ENCODE data around the gene MTHFS.

The MTHFS gene

GRCh38 chr15:79832367-79833120, 64.3 kb downstream of the MTHFS start:
- no peak overlapping the region for H3K4me3 ChIP-seq (ENCODE audit: low read depth, low read length)
- no peak for DNase-seq (ENCODE audit: low read depth)
- TF ChIP-seq, protein P1, sequence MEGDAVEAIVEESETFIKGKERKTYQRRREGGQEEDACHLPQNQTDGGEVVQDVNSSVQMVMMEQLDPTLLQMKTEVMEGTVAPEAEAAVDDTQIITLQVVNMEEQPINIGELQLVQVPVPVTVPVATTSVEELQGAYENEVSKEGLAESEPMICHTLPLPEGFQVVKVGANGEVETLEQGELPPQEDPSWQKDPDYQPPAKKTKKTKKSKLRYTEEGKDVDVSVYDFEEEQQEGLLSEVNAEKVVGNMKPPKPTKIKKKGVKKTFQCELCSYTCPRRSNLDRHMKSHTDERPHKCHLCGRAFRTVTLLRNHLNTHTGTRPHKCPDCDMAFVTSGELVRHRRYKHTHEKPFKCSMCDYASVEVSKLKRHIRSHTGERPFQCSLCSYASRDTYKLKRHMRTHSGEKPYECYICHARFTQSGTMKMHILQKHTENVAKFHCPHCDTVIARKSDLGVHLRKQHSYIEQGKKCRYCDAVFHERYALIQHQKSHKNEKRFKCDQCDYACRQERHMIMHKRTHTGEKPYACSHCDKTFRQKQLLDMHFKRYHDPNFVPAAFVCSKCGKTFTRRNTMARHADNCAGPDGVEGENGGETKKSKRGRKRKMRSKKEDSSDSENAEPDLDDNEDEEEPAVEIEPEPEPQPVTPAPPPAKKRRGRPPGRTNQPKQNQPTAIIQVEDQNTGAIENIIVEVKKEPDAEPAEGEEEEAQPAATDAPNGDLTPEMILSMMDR (IDR thresholded peaks at IDR 0.05; ENCODE audit: control insufficient read depth, extremely low read depth, insufficient read depth), result no peak

- TF ChIP-seq, protein P1 (IDR thresholded peaks at IDR 0.05; ENCODE audit: control insufficient read depth, extremely low read depth, insufficient read depth), result no peak
- DNase-seq (ENCODE audit: low read depth), result no peak
- H3K4me3 ChIP-seq (ENCODE audit: low read depth, low read length), result no peak overlapping the region
These were observed 65.2 kb downstream of the MTHFS start for GRCh38 chr15:79831604-79832003.

- no peak overlapping the region for H3K4me3 ChIP-seq (ENCODE audit: low read depth, low read length)
- TF ChIP-seq, protein P1 (IDR thresholded peaks at IDR 0.05; ENCODE audit: control insufficient read depth, extremely low read depth, insufficient read depth), result no peak
- no peak for DNase-seq (ENCODE audit: low read depth)
These were observed 66.9 kb downstream of the MTHFS start for GRCh38 chr15:79829950-79830349.

GRCh38 chr15:79828447-79828846, 68.4 kb downstream of the MTHFS start:
- TF ChIP-seq, protein P1 (IDR thresholded peaks at IDR 0.05; ENCODE audit: control insufficient read depth, extremely low read depth, insufficient read depth), result no peak
- H3K4me3 ChIP-seq (ENCODE audit: low read depth, low read length), result no peak overlapping the region
- no peak for DNase-seq (ENCODE audit: low read depth)

GRCh38 chr15:79826800-79827199, 70.0 kb downstream of the MTHFS start:
- no peak for DNase-seq (ENCODE audit: low read depth)
- H3K4me3 ChIP-seq (ENCODE audit: low read depth, low read length), result no peak overlapping the region
- TF ChIP-seq, protein P1 (IDR thresholded peaks at IDR 0.05; ENCODE audit: control insufficient read depth, extremely low read depth, insufficient read depth), result no peak

DNA sequence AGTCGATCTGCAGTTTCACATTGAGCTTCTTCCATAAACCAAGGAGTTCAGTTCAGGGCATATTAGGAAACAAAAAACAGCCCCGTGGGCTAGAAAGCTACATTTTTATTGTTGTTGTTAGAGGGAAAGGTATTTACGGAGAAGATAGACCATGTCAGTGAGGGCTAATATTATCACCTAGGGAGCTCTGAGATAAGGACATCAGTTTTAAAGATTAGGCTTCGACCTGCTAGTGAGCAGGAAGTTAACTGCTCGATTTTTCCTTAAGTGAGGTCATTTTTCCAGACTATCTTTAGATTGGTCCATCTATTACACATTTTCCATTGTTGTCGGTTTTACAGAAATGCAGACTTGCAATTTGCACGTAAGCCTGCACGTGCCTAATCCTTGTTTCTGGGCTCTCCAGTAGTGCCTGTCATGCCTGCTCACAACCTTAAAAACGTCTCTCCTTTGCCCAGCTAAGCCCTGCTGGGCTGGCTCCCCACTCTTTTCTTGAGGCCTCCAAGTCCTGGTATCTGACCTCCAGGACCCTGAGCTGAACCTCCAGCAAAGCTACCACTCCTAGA, 72.6 kb downstream of the MTHFS start:
- no peak overlapping the region for H3K4me3 ChIP-seq (ENCODE audit: low read depth, low read length)
- no peak for DNase-seq (ENCODE audit: low read depth)
- TF ChIP-seq, protein P1 (IDR thresholded peaks at IDR 0.05; ENCODE audit: control insufficient read depth, extremely low read depth, insufficient read depth), result no peak

Measured in LNCaP clone FGC (cell line).